ENCODE measurements around the gene DHX30. TPM values are rescaled to one million over a fixed set of nuclear protein-coding genes. Genes with fewer than 3 reads are reported as not detected.
A peak's percentile ranks its signal among the peaks of the same experiment; 100 is the strongest.

DHX30 gene
- total and polyA plus RNA-seq, 2 donors (not counting 1 experiment from before 2014, with no cell fraction given): 27.4 to 47.1 TPM

DNA sequence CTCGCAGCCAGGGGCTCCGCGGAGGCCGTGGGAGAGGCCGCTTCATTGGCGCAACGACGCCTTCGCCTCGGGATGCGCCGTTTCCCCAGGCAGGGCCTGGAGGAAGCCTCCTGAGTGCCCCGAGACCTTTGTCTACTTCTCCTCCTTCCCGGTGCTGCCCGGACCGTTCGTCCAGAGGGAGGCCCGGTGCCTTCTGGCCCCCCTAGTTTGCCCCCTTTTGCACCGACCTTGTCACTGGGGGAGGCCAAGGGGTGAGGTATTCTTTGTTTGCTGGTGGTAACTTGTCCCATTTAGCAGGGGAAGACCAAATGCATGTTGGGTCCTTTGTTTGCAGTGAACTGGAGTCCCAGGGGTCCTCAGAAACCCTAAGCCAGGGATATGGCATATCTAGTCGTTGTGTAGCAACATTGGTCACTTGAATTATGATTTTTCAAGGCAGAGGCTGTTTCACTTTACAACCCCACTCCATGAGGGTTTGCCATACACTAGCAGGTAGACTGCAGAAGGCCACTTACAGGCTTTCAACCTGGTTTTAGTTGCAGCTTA is 615 bp downstream of the DHX30 start:
- peaks cover 17% of the 10 kb centered on the region for H3K79me2 ChIP-seq (ENCODE audit: control insufficient read depth, insufficient read depth, low read length)
- H3K4me2 ChIP-seq (ENCODE audit: extremely low read depth, insufficient read depth, low read length): peak overlapping the region; percentile 91
- H3K36me3 ChIP-seq (ENCODE audit: control insufficient read depth, insufficient read depth, low read length): peaks cover 3% of the 10 kb centered on the region
- H4K20me1 ChIP-seq (ENCODE audit: control insufficient read depth, extremely low read depth, insufficient read depth, low read length): no peaks in the 10 kb centered on the region
- no peaks in the 10 kb centered on the region for H3K9me3 ChIP-seq (ENCODE audit: control insufficient read depth, insufficient read depth, low read depth, low read length)
- TF ChIP-seq EZH2 (IDR thresholded peaks at IDR 0.05; ENCODE audit: low read length, missing control alignments): no peak
- TF ChIP-seq, protein P1, sequence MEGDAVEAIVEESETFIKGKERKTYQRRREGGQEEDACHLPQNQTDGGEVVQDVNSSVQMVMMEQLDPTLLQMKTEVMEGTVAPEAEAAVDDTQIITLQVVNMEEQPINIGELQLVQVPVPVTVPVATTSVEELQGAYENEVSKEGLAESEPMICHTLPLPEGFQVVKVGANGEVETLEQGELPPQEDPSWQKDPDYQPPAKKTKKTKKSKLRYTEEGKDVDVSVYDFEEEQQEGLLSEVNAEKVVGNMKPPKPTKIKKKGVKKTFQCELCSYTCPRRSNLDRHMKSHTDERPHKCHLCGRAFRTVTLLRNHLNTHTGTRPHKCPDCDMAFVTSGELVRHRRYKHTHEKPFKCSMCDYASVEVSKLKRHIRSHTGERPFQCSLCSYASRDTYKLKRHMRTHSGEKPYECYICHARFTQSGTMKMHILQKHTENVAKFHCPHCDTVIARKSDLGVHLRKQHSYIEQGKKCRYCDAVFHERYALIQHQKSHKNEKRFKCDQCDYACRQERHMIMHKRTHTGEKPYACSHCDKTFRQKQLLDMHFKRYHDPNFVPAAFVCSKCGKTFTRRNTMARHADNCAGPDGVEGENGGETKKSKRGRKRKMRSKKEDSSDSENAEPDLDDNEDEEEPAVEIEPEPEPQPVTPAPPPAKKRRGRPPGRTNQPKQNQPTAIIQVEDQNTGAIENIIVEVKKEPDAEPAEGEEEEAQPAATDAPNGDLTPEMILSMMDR (conservative IDR thresholded peaks at IDR 0.05 in 1 of 2, IDR thresholded peaks at IDR 0.05 in 1 of 2; ENCODE audit: low read depth in 1 of 2, low read length in 2 of 2): no peak
- DNase-seq (ENCODE audit: low read depth in 2 of 2): peak in 1 of 2 donors; percentile 11
- peak overlapping the region; percentile 63 for H3K9ac ChIP-seq (ENCODE audit: insufficient read depth, low read length)
- no peaks in the 10 kb centered on the region for H3K27me3 ChIP-seq (ENCODE audit: control insufficient read depth, insufficient read depth, low read length)
- H3K4me3 ChIP-seq (replicated peaks in 1 of 4; ENCODE audit: control extremely low read depth in 1 of 4, insufficient read depth in 1 of 4, low read depth in 3 of 4, low read length in 4 of 4): peak overlapping the region; percentile 59 to 74 (median 69)
- H3K4me1 ChIP-seq (ENCODE audit: control insufficient read depth, extremely low read depth, insufficient read depth, low read length): no peaks in the 10 kb centered on the region
- peak overlapping the region; percentile 71 for H2AFZ ChIP-seq (ENCODE audit: low read length)
- H3K27ac ChIP-seq (ENCODE audit: insufficient read depth, low read length): peak overlapping the region; percentile 71

DNA sequence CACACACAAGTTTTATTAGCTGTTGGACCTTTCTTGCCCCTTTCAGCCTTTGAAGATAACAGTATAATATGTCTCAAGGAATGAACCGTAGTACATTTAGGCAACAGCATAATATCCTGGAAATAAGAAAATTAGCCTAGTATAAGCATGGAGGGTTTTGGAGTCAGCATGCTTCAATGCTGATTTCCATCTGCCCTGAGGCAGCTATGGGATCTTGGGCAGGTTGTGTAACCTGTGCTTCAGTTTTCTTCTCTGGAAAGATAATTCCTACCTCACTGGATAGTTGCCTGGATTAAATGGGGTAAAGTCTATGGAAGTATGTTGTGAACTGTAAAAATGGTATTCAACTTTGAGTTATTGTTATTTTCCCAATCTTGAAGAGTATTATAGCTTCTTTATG is 1.6 kb downstream of the DHX30 start:
- H3K4me3 ChIP-seq (replicated peaks in 1 of 4; ENCODE audit: control extremely low read depth in 1 of 4, insufficient read depth in 1 of 4, low read depth in 3 of 4, low read length in 4 of 4): peak overlapping the region in 2 of 4 experiments; percentile 3 to 9
- no peak overlapping the region for H3K9ac ChIP-seq (ENCODE audit: insufficient read depth, low read length)
- no peaks in the 10 kb centered on the region for H3K27me3 ChIP-seq (ENCODE audit: control insufficient read depth, insufficient read depth, low read length)
- no peak for TF ChIP-seq EZH2 (IDR thresholded peaks at IDR 0.05; ENCODE audit: low read length, missing control alignments)
- TF ChIP-seq, protein P1 (conservative IDR thresholded peaks at IDR 0.05 in 1 of 2, IDR thresholded peaks at IDR 0.05 in 1 of 2; ENCODE audit: low read depth in 1 of 2, low read length in 2 of 2): no peak
- H4K20me1 ChIP-seq (ENCODE audit: control insufficient read depth, extremely low read depth, insufficient read depth, low read length): no peaks in the 10 kb centered on the region
- H3K36me3 ChIP-seq (ENCODE audit: control insufficient read depth, insufficient read depth, low read length): peaks cover 3% of the 10 kb centered on the region
- no peaks in the 10 kb centered on the region for H3K9me3 ChIP-seq (ENCODE audit: control insufficient read depth, insufficient read depth, low read depth, low read length)
- H3K79me2 ChIP-seq (ENCODE audit: control insufficient read depth, insufficient read depth, low read length): peaks cover 17% of the 10 kb centered on the region
- no peaks in the 10 kb centered on the region for H3K4me1 ChIP-seq (ENCODE audit: control insufficient read depth, extremely low read depth, insufficient read depth, low read length)
- H3K27ac ChIP-seq (ENCODE audit: insufficient read depth, low read length): no peak overlapping the region
- no peak overlapping the region for H3K4me2 ChIP-seq (ENCODE audit: extremely low read depth, insufficient read depth, low read length)
- H2AFZ ChIP-seq (ENCODE audit: low read length): no peak overlapping the region
- DNase-seq (ENCODE audit: low read depth in 2 of 2): no peak

DNA sequence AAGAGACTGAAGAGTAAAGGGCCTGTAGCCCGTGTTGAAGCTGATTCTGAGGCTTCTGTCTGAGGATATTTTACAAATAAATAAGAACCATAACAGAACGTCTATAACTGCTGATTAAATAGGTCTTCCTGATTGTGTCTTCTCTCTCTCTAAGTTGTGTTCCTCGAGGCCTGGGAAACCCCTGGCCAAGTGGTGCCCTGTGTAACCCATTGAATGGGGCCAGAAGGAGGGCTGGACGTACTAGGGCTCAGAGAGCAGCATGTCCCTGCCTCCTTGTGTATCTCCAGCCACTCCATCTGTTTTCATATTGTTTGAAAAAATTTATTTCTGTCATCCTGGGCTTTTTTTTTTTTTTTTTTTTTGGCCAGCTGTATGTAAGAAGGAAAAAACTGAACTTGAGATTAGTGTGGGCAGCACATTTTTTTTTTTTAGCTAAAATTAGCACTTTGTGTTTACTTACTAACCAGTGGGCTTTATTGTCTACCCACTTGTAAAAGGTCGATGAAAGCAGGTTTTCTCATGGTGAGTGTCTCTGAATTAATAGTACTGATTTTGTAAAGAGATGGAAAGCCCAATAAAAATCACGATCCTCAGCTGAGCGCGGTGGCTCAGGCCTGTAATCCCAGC is 10.7 kb downstream of the DHX30 start:
- Histone ChIP-seq H3K9me3 (ENCODE audit: control insufficient read depth, insufficient read depth, low read depth, low read length) (no peaks in the 10 kb centered on the region), H2AFZ (ENCODE audit: low read length) (no peak overlapping the region), H3K9ac (ENCODE audit: insufficient read depth, low read length) (no peak overlapping the region), H3K27me3 (ENCODE audit: control insufficient read depth, insufficient read depth, low read length) (no peaks in the 10 kb centered on the region), H3K4me3 (replicated peaks in 1 of 4; ENCODE audit: control extremely low read depth in 1 of 4, insufficient read depth in 1 of 4, low read depth in 3 of 4, low read length in 4 of 4) (no peak overlapping the region), H3K27ac (ENCODE audit: insufficient read depth, low read length) (no peak overlapping the region), H3K4me1 (ENCODE audit: control insufficient read depth, extremely low read depth, insufficient read depth, low read length) (no peaks in the 10 kb centered on the region), H3K36me3 (ENCODE audit: control insufficient read depth, insufficient read depth, low read length) (peaks cover 4% of the 10 kb centered on the region), H3K4me2 (ENCODE audit: extremely low read depth, insufficient read depth, low read length) (no peak overlapping the region), H3K79me2 (ENCODE audit: control insufficient read depth, insufficient read depth, low read length) (no peaks in the 10 kb centered on the region), H4K20me1 (ENCODE audit: control insufficient read depth, extremely low read depth, insufficient read depth, low read length) (no peaks in the 10 kb centered on the region)
- no peak for TF ChIP-seq EZH2 (IDR thresholded peaks at IDR 0.05; ENCODE audit: low read length, missing control alignments)
- TF ChIP-seq, protein P1 (conservative IDR thresholded peaks at IDR 0.05 in 1 of 2, IDR thresholded peaks at IDR 0.05 in 1 of 2; ENCODE audit: low read depth in 1 of 2, low read length in 2 of 2): no peak
- no peak for DNase-seq (ENCODE audit: low read depth in 2 of 2)

Data from fibroblast of lung (primary cell).